ENCODE data around the gene PBX3. TPM values are rescaled to one million over a fixed set of nuclear protein-coding genes. Genes with fewer than 3 reads are reported as not detected.

The PBX3 gene
- total and polyA plus RNA-seq, 2 of the 13 experiments (the other 11 are each of a cell fraction or from before 2014, with no cell fraction given), result 6.0 to 11.2 TPM

- TF ChIP-seq MAFF (IDR thresholded peaks at IDR 0.05; ENCODE audit: low read depth, low read length) (no peak), ESRRA (CRISPR knock-in tag; IDR thresholded peaks at IDR 0.05; ENCODE audit: low read depth) (peak; percentile 77), RFX3 (CRISPR knock-in tag; IDR thresholded peaks at IDR 0.05) (peak; percentile 92), ZFP1 (CRISPR knock-in tag; IDR thresholded peaks at IDR 0.05) (no peak), ATF4 (CRISPR knock-in tag; IDR thresholded peaks at IDR 0.05) (peak in 1 of 2 experiments; percentile 84; a peak in 2 of 4 replicates), HNF4G (IDR thresholded peaks at IDR 0.05; ENCODE audit: borderline replicate concordance, low read depth, low read length) (no peak), HNF4G (CRISPR knock-in tag; IDR thresholded peaks at IDR 0.05; ENCODE audit: borderline replicate concordance, low read depth) (no peak), ZMYM3 (CRISPR knock-in tag; IDR thresholded peaks at IDR 0.05) (peak; percentile 47; the same call in 1 of the 2 replicates), RARA (CRISPR knock-in tag; IDR thresholded peaks at IDR 0.05) (peak; percentile 58), SAP130 (CRISPR knock-in tag; IDR thresholded peaks at IDR 0.05; ENCODE audit: low read depth) (peak; percentile 65), HOXA3 (CRISPR knock-in tag; IDR thresholded peaks at IDR 0.05) (peak; percentile 83), ZXDC (CRISPR knock-in tag; IDR thresholded peaks at IDR 0.05) (peak; percentile 91), ZNF619 (CRISPR knock-in tag; IDR thresholded peaks at IDR 0.05) (peak; percentile 92), RBM22 (optimal IDR thresholded peaks at IDR 0.05; ENCODE audit: low read length) (no peak), ARNT2 (CRISPR knock-in tag; IDR thresholded peaks at IDR 0.05; ENCODE audit: low read depth) (peak; percentile 100), MTF1 (CRISPR knock-in tag; IDR thresholded peaks at IDR 0.05) (peak; percentile 88; the same call in 1 of the 2 replicates), ZNF678 (CRISPR knock-in tag; IDR thresholded peaks at IDR 0.05) (peak; percentile 95), TCF7L2 (IDR thresholded peaks at IDR 0.05; ENCODE audit: low read depth, low read length) (no peak), ZBTB43 (CRISPR knock-in tag; conservative IDR thresholded peaks at IDR 0.05) (peak; percentile 92), NCOR1 (IDR thresholded peaks at IDR 0.05; ENCODE audit: borderline replicate concordance, low read length) (no peak), STAG1 (CRISPR knock-in tag; IDR thresholded peaks at IDR 0.05) (0 out of 2 replicates have a peak, but pooled peaks have one; percentile 15), BRCA1 (CRISPR knock-in tag; IDR thresholded peaks at IDR 0.05) (peak; percentile 87; the same call in 1 of the 2 replicates), NBN (conservative IDR thresholded peaks at IDR 0.05) (no peak), ZNF879 (CRISPR knock-in tag; IDR thresholded peaks at IDR 0.05) (peak; percentile 97), ZNF674 (CRISPR knock-in tag; IDR thresholded peaks at IDR 0.05; ENCODE audit: low read depth) (no peak)
Measured at GRCh38 chr9:125746017-125746773, 978 bp upstream of the PBX3 start (continued).

All from HepG2 (cell line).